Upper lobe of left lung (tissue), 6 donors: ENCODE results near the gene DENND10. TPM values are rescaled to one million over a fixed set of nuclear protein-coding genes. Genes with fewer than 3 reads are reported as not detected.

Source experiments
- ATAC-seq, 2 donors: fragments of 200-7000 bp; cut with Tn5 transposase; one replicate each; pipeline ENCODE4 v1.9.1; 2022; ENCODE audit warnings: mild to moderate bottlenecking in 2 of 2, moderate library complexity in 2 of 2; ENCODE audit not compliant: low FRiP score in 2 of 2
- DNase-seq, 2 donors: peaks; one replicate each; pipeline ENCODE4 v3.0.0-alpha.2; 2019 to 2020
- H3K27ac ChIP-seq, 4 donors: fragments of 200-600 bp; sonication (generic); one replicate each; pipeline ENCODE4 v1.5.1; 2016 to 2019
- H3K27me3 ChIP-seq, 4 donors: fragments of 200-600 bp; sonication (generic); one replicate each; pipeline ENCODE4 v1.5.1; 2017 to 2019
- H3K36me3 ChIP-seq, 4 donors: fragments of 200-600 bp; sonication (generic); one replicate each; pipeline ENCODE4 v1.5.1; 2016 to 2019
- H3K4me1 ChIP-seq, 4 donors: fragments of 200-600 bp; sonication (generic); one replicate each; pipeline ENCODE4 v1.5.1; 2018 to 2019
- H3K4me3 ChIP-seq, 4 donors: fragments of 200-600 bp; sonication (generic); one replicate each; pipeline ENCODE4 v1.5.1; 2017 to 2019; ENCODE audit warnings: mild to moderate bottlenecking in 2 of 4, moderate library complexity in 1 of 4
- H3K9me3 ChIP-seq, 4 donors: fragments of 200-600 bp; sonication (generic); one replicate each; pipeline ENCODE4 v1.5.1; 2018 to 2019
- CTCF ChIP-seq, 6 experiments: fragments of 450-650 bp in 4 of 6; fragments of 200-600 bp in 2 of 6; sonication (generic) in 2 of 6; IDR thresholded peaks; one replicate each; pipeline ENCODE4 v1.5.1; 2016 to 2019; ENCODE audit warnings: antibody characterized with exemption in 6 of 6
- EP300 ChIP-seq, 4 donors: sonication (generic); formaldehyde crosslinking; IDR thresholded peaks; one replicate each; pipeline ENCODE4 v1.5.1; 2017; ENCODE audit warnings: antibody characterized with exemption in 4 of 4, control low read depth in 2 of 4
- POLR2A ChIP-seq, 4 donors: fragments of 450-650 bp; IDR thresholded peaks; one replicate each; pipeline ENCODE4 v1.5.1; 2016 to 2017; ENCODE audit warnings: antibody characterized with exemption in 4 of 4, mild to moderate bottlenecking in 2 of 4
- POLR2AphosphoS5 ChIP-seq, 2 donors: sonication (generic); formaldehyde crosslinking; IDR thresholded peaks; one replicate each; pipeline ENCODE4 v1.5.1; 2017; ENCODE audit warnings: antibody characterized with exemption in 2 of 2
- WGBS, 2 donors: methylation state at CpG; one replicate each; pipeline ENCODE4 v1.1.5; 2017 to 2018; 5-methylcytosine and 5-hydroxymethylcytosine counted together
- total RNA-seq, 6 donors: library from RNA; depleted of rRNA in 4 of 6; stranded (reverse); fragments of >200 nt in 4 of 6; gene quantifications; one replicate each; pipeline versions ENCODE4 v1.1.0 to v1.2.1, GENCODE V29; 2016 to 2021
- donor health status: DM: no; HTN: no; CAD: no; lungs with moderate emphysema.
- donor health status: DM: no; HTN: yes; CAD: no; lungs with severe emphysema.

The DENND10 gene
- total RNA-seq, 6 donors from 2014 or later, result 17.8 to 53.5 (median 29.9) TPM

GRCh38 chr10:119139464-119140067 lies 35.7 kb downstream of the DENND10 start:
- DNase-seq (peak in 1 of 2 donors; percentile 63), ATAC-seq (peak; percentile 60 to 69)
- Histone ChIP-seq H3K4me1 (peaks cover 3 to 5% (median 4%) of the 10 kb centered on the region in 4 donors), H3K36me3 (peaks cover 0 to 4% (median 0%) of the 10 kb centered on the region in 4 donors), H3K9me3 (no peaks in the 10 kb centered on the region), H3K4me3 (no peak overlapping the region), H3K27me3 (no peaks in the 10 kb centered on the region), H3K27ac (peak overlapping the region in 1 of 4 donors; percentile 52)
- TF ChIP-seq CTCF (IDR thresholded peaks at IDR 0.05), result peak; percentile 14 to 60 (median 48)
- no peak for TF ChIP-seq POLR2A (IDR thresholded peaks at IDR 0.05)
- WGBS, 2 donors, result 76 to 86% methylated on average over 10 to 13 of the region's 13 CpGs

- no peaks in the 10 kb centered on the region for H3K9me3 ChIP-seq
- peaks cover 0 to 7% (median 0%) of the 10 kb centered on the region in 4 donors for H3K36me3 ChIP-seq
- TF ChIP-seq CTCF (IDR thresholded peaks at IDR 0.05), result no peak
- TF ChIP-seq POLR2A (IDR thresholded peaks at IDR 0.05), result no peak
- no peak for TF ChIP-seq EP300 (IDR thresholded peaks at IDR 0.05)
- no peak for TF ChIP-seq POLR2AphosphoS5 (IDR thresholded peaks at IDR 0.05)
- DNase-seq, result no peak
- no peak overlapping the region for H3K4me3 ChIP-seq
- no peak for ATAC-seq
- no peaks in the 10 kb centered on the region for H3K27me3 ChIP-seq
- WGBS, 2 donors, result 87% methylated on average over 21 of the region's 21 CpGs
- no peak overlapping the region for H3K27ac ChIP-seq
- H3K4me1 ChIP-seq, result peaks cover 0 to 5% (median 4%) of the 10 kb centered on the region in 4 donors
Measured at GRCh38 chr10:119140603-119141245, 36.8 kb downstream of the DENND10 start.

DNA sequence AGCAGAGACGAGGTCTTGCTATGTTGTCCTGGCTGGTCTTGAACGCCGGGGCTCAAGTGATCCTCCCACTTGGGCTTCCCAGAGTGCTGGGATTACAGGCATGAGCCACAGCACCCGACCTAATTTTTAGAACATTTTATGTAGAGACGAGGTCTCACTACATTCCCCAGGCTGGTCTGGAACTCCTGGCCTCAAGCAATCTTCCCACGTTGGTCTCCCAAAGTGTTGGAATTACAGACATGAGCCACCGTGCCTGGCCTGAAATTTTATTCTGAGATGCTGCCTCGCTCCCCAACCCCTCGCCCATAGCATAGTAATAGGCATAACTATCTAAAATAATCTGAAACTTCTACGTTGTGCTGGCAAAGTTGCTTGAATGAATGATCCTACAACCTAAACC lies 39.7 kb downstream of the DENND10 start:
- TF ChIP-seq EP300 (IDR thresholded peaks at IDR 0.05), result no peak
- TF ChIP-seq CTCF (IDR thresholded peaks at IDR 0.05), result no peak
- TF ChIP-seq POLR2A (IDR thresholded peaks at IDR 0.05), result no peak
- no peak for TF ChIP-seq POLR2AphosphoS5 (IDR thresholded peaks at IDR 0.05)
- Histone ChIP-seq H3K27me3 (no peaks in the 10 kb centered on the region), H3K4me3 (no peak overlapping the region), H3K36me3 (peaks cover 3 to 30% (median 14%) of the 10 kb centered on the region in 4 donors), H3K9me3 (no peaks in the 10 kb centered on the region), H3K4me1 (no peaks in the 10 kb centered on the region), H3K27ac (no peak overlapping the region)
- no peak for ATAC-seq
- whole genome bisulfite sequencing, 2 donors, result 87 to 94% methylated on average over 9 to 10 of the region's 10 CpGs
- DNase-seq, result no peak

DNA sequence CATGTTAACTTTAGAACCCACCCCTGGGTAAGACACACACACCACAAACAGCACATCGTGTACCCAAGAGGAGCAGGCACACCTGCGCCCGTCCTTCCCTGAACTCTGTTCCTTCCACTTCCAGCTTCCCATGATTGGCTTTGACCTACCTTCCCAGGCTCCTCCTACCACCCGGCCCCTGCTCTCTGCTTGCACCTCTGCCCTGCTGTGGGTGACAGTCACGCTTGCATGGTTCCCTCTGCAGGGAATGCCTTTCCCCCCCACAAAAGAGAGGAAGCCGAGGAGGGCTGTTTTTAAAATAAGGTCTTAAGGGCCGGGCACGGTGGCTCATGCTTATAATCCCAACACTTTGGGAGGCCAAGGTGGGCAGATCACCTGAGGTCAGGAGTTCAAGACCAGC lies 45.2 kb downstream of the DENND10 start:
- Histone ChIP-seq H3K36me3 (peaks cover 7 to 71% (median 38%) of the 10 kb centered on the region in 4 donors), H3K4me1 (no peaks in the 10 kb centered on the region), H3K4me3 (no peak overlapping the region), H3K9me3 (no peaks in the 10 kb centered on the region), H3K27ac (no peak overlapping the region), H3K27me3 (no peaks in the 10 kb centered on the region)
- no peak for ATAC-seq
- no peak for TF ChIP-seq POLR2AphosphoS5 (IDR thresholded peaks at IDR 0.05)
- no peak for TF ChIP-seq POLR2A (IDR thresholded peaks at IDR 0.05)
- no peak for TF ChIP-seq EP300 (IDR thresholded peaks at IDR 0.05)
- TF ChIP-seq CTCF (IDR thresholded peaks at IDR 0.05), result no peak
- WGBS, 2 donors, result 96% methylated on average over 8 of the region's 8 CpGs
- no peak for DNase-seq
